H1 (cell line): Measurements from ENCODE around the gene HABP4. TPM values are rescaled to one million over a fixed set of nuclear protein-coding genes. Genes with fewer than 3 reads are reported as not detected.

ENCODE experiments used
- CTCF ChIA-PET: fragments of 300-600 bp; sonication (Branson Sonifier 250); formaldehyde crosslinking; loops from one replicate; lab custom pipeline; 2021; ENCODE audit not compliant: partially characterized antibody; lab: Charles Lee
- POLR2A ChIA-PET: fragments of 300-600 bp; sonication (Branson Sonifier 250); formaldehyde crosslinking; loops from one replicate; lab custom pipeline; 2021; ENCODE audit warnings: inconsistent platforms; ENCODE audit not compliant: partially characterized antibody; lab: Charles Lee
- DNase-seq, 2 experiments: peaks; one replicate each; pipeline versions ENCODE4 v3.0.0 to v3.0.0-alpha.2; 2010 to 2022; ENCODE audit warnings: low spot score in 2 of 2, low read depth in 1 of 2, mixed read lengths in 1 of 2
- FAIRE-seq: peaks from 2 replicates; lab custom pipeline; 2011; peaks lifted over from hg19 to GRCh38; lab: Jason Lieb, UNC
- H2AFZ ChIP-seq: 2 replicates; pipeline ENCODE4 v1.8.1; 2012; ENCODE audit warnings: low read length, inconsistent platforms
- H2AK5ac ChIP-seq: 2 replicates; pipeline ENCODE4 v1.6.1; 2013; ENCODE audit warnings: low read depth, low read length
- H2BK120ac ChIP-seq: replicated peaks from 2 replicates; pipeline ENCODE3; 2013; ENCODE audit warnings: low read depth, low read length, inconsistent platforms
- H2BK12ac ChIP-seq: 2 replicates; pipeline ENCODE4 v1.6.1; 2013; ENCODE audit warnings: low read depth, low read length
- H2BK15ac ChIP-seq: 2 replicates; pipeline ENCODE4 v1.6.1; 2013; ENCODE audit warnings: low read length
- H2BK20ac ChIP-seq: 2 replicates; pipeline ENCODE4 v1.6.1; 2013; ENCODE audit warnings: low read length
- H2BK5ac ChIP-seq: 2 replicates; pipeline ENCODE4 v1.6.1; 2013; ENCODE audit warnings: low read depth, low read length
- H3K14ac ChIP-seq: 2 replicates; pipeline ENCODE4 v1.6.1; 2013; ENCODE audit warnings: inconsistent platforms; ENCODE audit not compliant: insufficient read length
- H3K18ac ChIP-seq: 2 replicates; pipeline ENCODE4 v1.6.1; 2013; ENCODE audit warnings: low read length; ENCODE audit errors: extremely low read depth
- H3K23ac ChIP-seq: 2 replicates; pipeline ENCODE4 v1.6.1; 2013; ENCODE audit warnings: inconsistent platforms; ENCODE audit not compliant: insufficient read length
- H3K23me2 ChIP-seq: 2 replicates; pipeline ENCODE4 v1.6.1; 2013; ENCODE audit warnings: low read depth, low read length
- H3K27ac ChIP-seq: 2 replicates; pipeline ENCODE4 v1.6.1; 2011; ENCODE audit warnings: low read depth, low read length, inconsistent platforms
- H3K27me3 ChIP-seq, 4 experiments: replicated peaks in 1 of 4; 1 replicate in 1 of 4; 2 replicates in 3 of 4; pipeline versions ENCODE4 v1.6.1 to v1.8.1; 2011 to 2013; ENCODE audit warnings: low read length in 3 of 4, mild to moderate bottlenecking in 3 of 4, inconsistent platforms in 2 of 4, mixed read lengths in 2 of 4, moderate library complexity in 1 of 4; ENCODE audit not compliant: control insufficient read depth in 3 of 4, insufficient read depth in 3 of 4; ENCODE audit errors: extremely low read depth in 1 of 4
- H3K36me3 ChIP-seq, 4 experiments: 2 replicates each; pipeline versions ENCODE4 v1.6.1 to v1.8.1; 2011 to 2013; ENCODE audit warnings: mild to moderate bottlenecking in 4 of 4, low read length in 3 of 4, moderate library complexity in 2 of 4, control low read depth in 1 of 4, inconsistent platforms in 1 of 4; ENCODE audit not compliant: insufficient read depth in 4 of 4, control insufficient read depth in 2 of 4
- H3K4ac ChIP-seq: replicated peaks from 2 replicates; pipeline ENCODE3; 2013; ENCODE audit warnings: low read length, low read depth, mixed read lengths, inconsistent platforms; ENCODE audit not compliant: insufficient read length
- H3K4me1 ChIP-seq, 4 experiments: replicated peaks in 1 of 4; 1 replicate in 1 of 4; 2 replicates in 3 of 4; pipeline versions ENCODE4 v1.6.1 to v1.8.1; 2011 to 2013; ENCODE audit warnings: low read length in 3 of 4, inconsistent platforms in 2 of 4, mixed read lengths in 1 of 4; ENCODE audit not compliant: insufficient read depth in 4 of 4, control insufficient read depth in 3 of 4
- H3K4me2 ChIP-seq, 2 experiments: 2 replicates each; pipeline versions ENCODE4 v1.6.1 to v1.8.1; 2011 to 2013; ENCODE audit warnings: low read depth in 2 of 2, low read length in 2 of 2, control low read depth in 1 of 2, inconsistent platforms in 1 of 2, mild to moderate bottlenecking in 1 of 2; ENCODE audit not compliant: insufficient read depth in 1 of 2
- H3K4me3 ChIP-seq, 4 experiments: fragments of 200-600, 300-600 bp in 1 of 4; sonication (generic), shearing (Covaris generic), sonication (Bioruptor Twin) in 1 of 4; 2 replicates each; pipeline versions ENCODE4 v1.5.1 to v1.8.1; 2011 to 2016; ENCODE audit warnings: low read length in 4 of 4, low read depth in 3 of 4, control low read depth in 2 of 4, inconsistent platforms in 2 of 4, mild to moderate bottlenecking in 2 of 4, mixed read lengths in 1 of 4, moderate library complexity in 1 of 4; ENCODE audit not compliant: insufficient read depth in 2 of 4; ENCODE audit errors: extremely low read depth in 1 of 4
- H3K56ac ChIP-seq: replicated peaks from 2 replicates; pipeline ENCODE3; 2013; ENCODE audit warnings: low read depth, mild to moderate bottlenecking, mixed read lengths, low read length, inconsistent platforms; ENCODE audit not compliant: insufficient read length
- H3K79me1 ChIP-seq: 2 replicates; pipeline ENCODE4 v1.6.1; 2013; ENCODE audit warnings: low read depth, low read length, control low read depth
- H3K79me2 ChIP-seq, 2 experiments: 2 replicates each; pipeline versions ENCODE4 v1.6.1 to v1.8.1; 2012 to 2013; ENCODE audit warnings: low read length in 2 of 2, mild to moderate bottlenecking in 2 of 2, inconsistent platforms in 1 of 2; ENCODE audit not compliant: insufficient read depth in 2 of 2, control insufficient read depth in 1 of 2
- H3K9ac ChIP-seq, 4 experiments: replicated peaks in 1 of 4; 1 replicate in 1 of 4; 2 replicates in 3 of 4; pipeline versions ENCODE4 v1.6.1 to v1.8.1; 2011 to 2013; ENCODE audit warnings: low read depth in 3 of 4, low read length in 3 of 4, control low read depth in 2 of 4, mild to moderate bottlenecking in 2 of 4, moderate library complexity in 2 of 4, inconsistent platforms in 1 of 4; ENCODE audit errors: extremely low read depth in 1 of 4
- H3K9me3 ChIP-seq, 2 experiments: 2 replicates each; pipeline versions ENCODE4 v1.6.1 to v1.8.1; 2012 to 2013; ENCODE audit warnings: mild to moderate bottlenecking in 2 of 2, moderate library complexity in 2 of 2, control low read depth in 1 of 2, inconsistent platforms in 1 of 2, low read depth in 1 of 2, low read length in 1 of 2, mixed read lengths in 1 of 2; ENCODE audit not compliant: insufficient read depth in 2 of 2
- H4K20me1 ChIP-seq, 2 experiments: replicated peaks in 1 of 2; 2 replicates each; pipeline versions ENCODE3 to v1.8.1; 2011 to 2013; ENCODE audit warnings: inconsistent platforms in 2 of 2, low read length in 2 of 2, mild to moderate bottlenecking in 1 of 2; ENCODE audit not compliant: insufficient read depth in 2 of 2, control insufficient read depth in 1 of 2
- H4K5ac ChIP-seq: 2 replicates; pipeline ENCODE4 v1.6.1; 2013; ENCODE audit warnings: low read length, low read depth, mixed read lengths, inconsistent platforms; ENCODE audit not compliant: insufficient read length
- H4K8ac ChIP-seq: 2 replicates; pipeline ENCODE4 v1.8.0; 2013; ENCODE audit warnings: mild to moderate bottlenecking, moderate library complexity, low read length, inconsistent platforms; ENCODE audit not compliant: insufficient read depth; ENCODE audit errors: extremely low read depth
- H4K91ac ChIP-seq: replicated peaks from 2 replicates; pipeline ENCODE3; 2013; ENCODE audit warnings: low read length, mixed read lengths, inconsistent platforms; ENCODE audit not compliant: insufficient read length
- ASH2L ChIP-seq: fragments of 200-600, 300-600 bp; sonication (generic); IDR thresholded peaks from one replicate; pipeline ENCODE4 v1.7.1; 2017; ENCODE audit warnings: low read length
- whole genome bisulfite sequencing, 2 experiments: shearing (Covaris generic) in 1 of 2; methylation state at CpG; one replicate each; pipeline versions ENCODE4 v1.1.6 to v1.1.7; 2013 to 2015; ENCODE audit warnings: low lambda C conversion rate in 2 of 2, mixed read lengths in 2 of 2, inconsistent platforms in 1 of 2, low coverage in 1 of 2, missing lambda C conversion rate in 1 of 2; ENCODE audit not compliant: insufficient replicate concordance in 2 of 2, insufficient coverage in 1 of 2, insufficient read length in 1 of 2; ENCODE audit errors: extremely low coverage in 1 of 2, missing lambda C conversion rate in 1 of 2; 5-methylcytosine and 5-hydroxymethylcytosine counted together
- polyA plus RNA-seq, 7 experiments: library from polyadenylated mRNA; depleted of rRNA in 3 of 7; stranded (reverse) in 5 of 7; unstranded in 2 of 7; fragments of >200 nt in 5 of 7; fragments of 200-250 nt in 2 of 7; gene quantifications; 1 replicate in 5 of 7; 2 replicates in 1 of 7; 4 replicates in 1 of 7; pipeline versions ENCODE4 v1.2.1 to v1.2.3, GENCODE V29; 2011 to 2013; ENCODE audit warnings: missing spikeins in 2 of 7, mixed read lengths in 2 of 7
- total RNA-seq: library from RNA; stranded (reverse); fragmentation: NEBNext Ultra II Directional; extraction: Animal tissue kit (Norgen Biotek cat#: 25700); gene quantifications from 2 replicates; pipeline ENCODE4 v1.2.1, GENCODE V29; 2021

The HABP4 gene
- total and polyA plus RNA-seq, 2 of the 8 experiments (the other 6 are each of a cell fraction or from before 2014, with no cell fraction given), result 3.3 to 11.2 TPM

DNA sequence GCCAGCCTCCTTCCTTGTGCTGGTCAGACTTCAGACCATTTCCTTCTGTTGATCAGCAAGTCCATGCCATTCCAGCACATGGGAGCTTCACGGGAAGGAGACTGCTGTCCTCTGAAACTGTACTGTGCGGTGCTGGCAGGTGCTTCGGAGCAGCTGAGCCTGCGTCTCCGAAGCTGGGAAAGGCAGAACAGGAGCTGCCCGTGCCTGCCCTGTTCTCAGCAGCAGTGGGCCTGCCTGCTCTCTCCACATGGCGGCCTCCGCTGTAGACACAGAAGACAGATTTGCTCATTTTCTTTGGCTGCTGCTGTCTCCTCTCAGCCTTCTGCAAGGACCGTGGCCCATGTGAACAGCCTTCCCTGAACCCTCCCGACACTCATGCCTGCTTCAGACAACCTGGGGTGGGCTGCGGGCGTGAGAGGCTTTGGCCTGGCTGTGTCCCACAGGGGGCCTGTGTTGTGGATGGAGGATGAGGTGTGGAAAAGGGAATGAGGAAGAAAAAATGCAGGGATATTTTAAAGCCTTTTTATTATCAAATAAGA lies 43.1 kb downstream of the HABP4 start:
- POLR2A ChIA-PET, result interaction anchor here (0.9 to 2.1 kb wide), 3 partner anchors 12 to 128 kb away, joined by 3 to 6 read pairs (median 3); no protein-coding TSS in a partner anchor
- CTCF ChIA-PET, result interaction anchor here (1.1 to 1.5 kb wide), 3 partner anchors 15 to 43 kb away, joined by 3 read pairs; partner anchors contain the start of gene HABP4
- 91% methylated on average over 12 of the region's 12 CpGs; no CpG with 5 or more reads in 1 of the 2 experiments for WGBS, 2 experiments

More for the DNA sequence above, 43.1 kb downstream of the HABP4 start:
- H2BK5ac ChIP-seq, result no peak overlapping the region; the same call in 1 of the 2 replicates
- no peak for TF ChIP-seq ASH2L
- no peak for FAIRE-seq
- no peak overlapping the region for H2BK20ac ChIP-seq
- H3K9ac ChIP-seq, result no peak overlapping the region
- no peaks in the 10 kb centered on the region for H3K9me3 ChIP-seq
- H3K27ac ChIP-seq, result no peak overlapping the region
- H3K56ac ChIP-seq, result no peak overlapping the region
- peaks cover 0 to 3% of the 10 kb centered on the region in 2 experiments for H4K20me1 ChIP-seq
- no peaks in the 10 kb centered on the region for H3K27me3 ChIP-seq
- no peak overlapping the region for H3K18ac ChIP-seq
- H3K23me2 ChIP-seq, result no peaks in the 10 kb centered on the region
- H2BK120ac ChIP-seq, result no peak overlapping the region
- no peak overlapping the region for H4K5ac ChIP-seq
- no peak overlapping the region for H4K8ac ChIP-seq
- H2BK12ac ChIP-seq, result no peak overlapping the region
- no peak overlapping the region for H3K4me3 ChIP-seq
- no peak overlapping the region for H2AFZ ChIP-seq
- H4K91ac ChIP-seq, result no peak overlapping the region
- no peak overlapping the region for H3K4ac ChIP-seq
- peaks cover 0 to 12% (median 9%) of the 10 kb centered on the region in 4 experiments; a peak in 4 of 8 replicates for H3K36me3 ChIP-seq
- H3K4me2 ChIP-seq, result no peak overlapping the region
- no peaks in the 10 kb centered on the region; the same call in 1 of the 2 replicates for H3K79me1 ChIP-seq
- H3K14ac ChIP-seq, result no peak overlapping the region
- no peaks in the 10 kb centered on the region for H3K79me2 ChIP-seq
- DNase-seq, result no peak
- H3K23ac ChIP-seq, result no peak overlapping the region
- H2AK5ac ChIP-seq, result no peak overlapping the region
- no peak overlapping the region for H2BK15ac ChIP-seq
- H3K4me1 ChIP-seq, result peaks cover 0 to 4% (median 0%) of the 10 kb centered on the region in 4 experiments; a peak in 1 of 7 replicates
